ENCODE measurements around the gene UFD1. TPM values are rescaled to one million over a fixed set of nuclear protein-coding genes. Genes with fewer than 3 reads are reported as not detected.
A peak's percentile ranks its signal among the peaks of the same experiment; 100 is the strongest.

Gene UFD1
- total and polyA plus RNA-seq, 9 of the 15 experiments (the other 6 are each of a cell fraction or from before 2014, with no cell fraction given), result 238 to 645 (median 363) TPM

- peak; percentile 94 for TF ChIP-seq WHSC1 (IDR thresholded peaks at IDR 0.05; ENCODE audit: low read length)
- no peak for TF ChIP-seq ADNP (tag; IDR thresholded peaks at IDR 0.05)
- peak; percentile 50; the same call in 1 of the 2 replicates for TF ChIP-seq ATF2 (CRISPR knock-in tag; IDR thresholded peaks at IDR 0.05)
- TF ChIP-seq JUN (IDR thresholded peaks at IDR 0.05; ENCODE audit: borderline replicate concordance, low read depth, low read length), result no peak
- TF ChIP-seq JUN (CRISPR knock-in tag; IDR thresholded peaks at IDR 0.05; ENCODE audit: borderline replicate concordance), result 0 out of 2 replicates have a peak, but pooled peaks have one; percentile 16
- TF ChIP-seq ZNF512 (tag; IDR thresholded peaks at IDR 0.05), result no peak
- TF ChIP-seq NFE2 (IDR thresholded peaks at IDR 0.05; ENCODE audit: low read depth), result 0 out of 2 replicates have a peak, but pooled peaks have one; percentile 26
- TF ChIP-seq POLR2G (IDR thresholded peaks at IDR 0.05; ENCODE audit: low read depth, low read length), result 0 out of 2 replicates have a peak, but pooled peaks have one; percentile 22
- no peak; the same call in 1 of the 2 replicates for TF ChIP-seq IRF2 (CRISPR knock-in tag; IDR thresholded peaks at IDR 0.05)
- TF ChIP-seq RUNX1 (IDR thresholded peaks at IDR 0.05; ENCODE audit: low read depth), result 0 out of 2 replicates have a peak, but pooled peaks have one; percentile 50
- 0 out of 4 replicates have a peak, but pooled peaks of 1 of the 2 experiments have one; percentile 38 for TF ChIP-seq MLX (CRISPR knock-in tag; conservative IDR thresholded peaks at IDR 0.05)
- no peak for TF ChIP-seq NFYB (IDR thresholded peaks at IDR 0.05; ENCODE audit: extremely low read depth, insufficient read length)
- TF ChIP-seq MIER1 (IDR thresholded peaks at IDR 0.05; ENCODE audit: low read depth), result no peak
- TF ChIP-seq LEF1 (IDR thresholded peaks at IDR 0.05), result no peak
- peak; percentile 27 for TF ChIP-seq RBBP5 (IDR thresholded peaks at IDR 0.05; ENCODE audit: borderline replicate concordance, insufficient read depth, low read length, poor library complexity, severe bottlenecking)
- peak; percentile 86 for TF ChIP-seq ZC3H4 (CRISPR knock-in tag; IDR thresholded peaks at IDR 0.05; ENCODE audit: borderline replicate concordance)
- TF ChIP-seq ZNF24 (IDR thresholded peaks at IDR 0.05), result no peak
- TF ChIP-seq MAX (CRISPR knock-in tag; IDR thresholded peaks at IDR 0.05), result peak; percentile 32; the same call in 1 of the 2 replicates
- no peak for TF ChIP-seq BHLHE40 (IDR thresholded peaks at IDR 0.05; ENCODE audit: low read length)
- peak; percentile 23; the same call in 1 of the 2 replicates for TF ChIP-seq STAG1 (CRISPR knock-in tag; IDR thresholded peaks at IDR 0.05; ENCODE audit: borderline replicate concordance)
- TF ChIP-seq CHAMP1 (IDR thresholded peaks at IDR 0.05), result no peak
Measured at GRCh38 chr22:19457828-19458428, 21.1 kb downstream of the UFD1 start (continued).
